Globus pallidus (tissue), 1 donor: ENCODE measurements around the gene NPNT.

ENCODE experiments used
- DNase-seq: peaks from one replicate; pipeline ENCODE4 v3.0.0-alpha.2; 2015; ENCODE audit warnings: low spot score

The NPNT gene

GRCh38 chr4:105970371-105970770 is 75.1 kb downstream of the NPNT start:
- DNase-seq, result no peak

GRCh38 chr4:105971036-105971435 is 75.8 kb downstream of the NPNT start:
- DNase-seq, result no peak

DNA sequence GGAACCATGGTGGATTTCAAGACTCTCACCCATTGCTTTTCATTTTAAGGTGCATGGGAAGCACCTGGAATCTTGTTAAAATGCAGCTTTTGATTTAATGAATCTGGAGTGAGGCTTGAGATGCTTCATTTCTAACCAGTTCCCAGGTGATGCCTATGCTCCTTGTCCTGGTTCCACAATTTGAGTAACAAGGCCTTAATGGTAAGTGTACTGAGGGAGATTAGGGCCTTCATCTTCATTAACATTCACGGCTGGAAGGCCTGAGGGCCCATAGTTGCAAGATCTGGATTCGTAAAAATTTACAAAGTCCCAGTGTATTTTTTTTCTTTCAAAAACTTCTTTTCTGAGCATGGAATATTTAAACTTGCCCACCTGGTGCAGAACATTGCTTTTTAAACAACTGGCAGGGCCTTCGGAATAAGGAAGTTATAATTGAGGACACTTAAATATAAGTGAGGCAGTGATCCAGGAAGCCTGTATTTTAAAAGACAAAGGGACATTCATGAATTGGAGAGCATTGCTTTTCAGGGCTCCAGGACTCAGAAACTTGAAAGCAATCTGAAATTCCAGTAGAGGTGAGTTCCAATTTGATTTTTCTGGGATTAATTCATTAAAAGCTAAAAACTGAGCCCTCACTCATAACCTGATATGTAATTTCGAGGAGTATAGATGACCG is 77.8 kb downstream of the NPNT start:
- no peak for DNase-seq

DNA sequence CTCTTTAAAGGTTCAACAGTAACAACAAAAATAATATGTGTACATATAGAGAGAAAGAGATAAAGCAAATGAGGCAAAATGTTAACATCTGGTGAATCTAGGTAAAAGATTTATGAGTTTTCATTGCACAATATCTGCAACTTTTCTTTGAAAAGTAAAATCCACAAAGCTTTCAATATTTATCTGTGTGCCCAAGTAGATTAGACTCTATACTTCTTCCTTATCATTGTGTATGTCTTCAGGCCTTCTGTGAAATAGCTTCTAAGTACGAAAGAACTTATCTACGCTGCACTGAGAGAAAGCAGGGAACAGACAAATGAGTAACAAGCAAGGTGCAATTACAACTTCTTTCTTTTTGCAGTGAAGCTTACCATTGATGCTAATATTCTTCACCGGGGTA is 81.6 kb downstream of the NPNT start:
- no peak for DNase-seq

DNA sequence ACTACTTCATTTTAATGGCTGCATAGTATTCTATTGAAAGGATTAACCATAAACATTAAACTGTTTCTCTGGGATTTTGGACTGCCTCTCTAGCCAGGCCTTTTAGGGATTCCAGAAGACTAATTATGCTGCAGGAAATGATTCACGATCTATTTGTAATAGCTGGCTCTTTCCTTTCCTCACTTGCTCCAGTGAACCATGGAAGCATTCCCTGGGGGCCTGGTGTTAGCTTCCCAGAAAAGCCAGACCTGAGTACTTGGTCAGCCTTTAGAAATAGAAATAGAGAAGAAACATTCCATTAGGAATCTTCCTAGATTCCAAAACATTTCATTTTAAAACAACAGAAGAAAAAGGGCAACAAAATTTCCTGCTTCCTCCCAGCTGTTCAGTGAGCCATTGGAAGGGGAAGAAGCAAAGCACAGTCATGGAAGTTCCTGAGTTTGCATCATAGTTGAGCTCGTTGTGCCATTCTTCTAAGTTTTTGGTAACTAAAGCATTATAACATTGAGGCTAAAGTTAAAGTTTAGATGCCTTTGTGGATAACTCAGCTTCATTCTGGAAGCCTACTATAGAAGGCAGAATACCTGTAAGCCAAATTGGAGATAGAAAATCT is 83.5 kb downstream of the NPNT start:
- no peak for DNase-seq

DNA sequence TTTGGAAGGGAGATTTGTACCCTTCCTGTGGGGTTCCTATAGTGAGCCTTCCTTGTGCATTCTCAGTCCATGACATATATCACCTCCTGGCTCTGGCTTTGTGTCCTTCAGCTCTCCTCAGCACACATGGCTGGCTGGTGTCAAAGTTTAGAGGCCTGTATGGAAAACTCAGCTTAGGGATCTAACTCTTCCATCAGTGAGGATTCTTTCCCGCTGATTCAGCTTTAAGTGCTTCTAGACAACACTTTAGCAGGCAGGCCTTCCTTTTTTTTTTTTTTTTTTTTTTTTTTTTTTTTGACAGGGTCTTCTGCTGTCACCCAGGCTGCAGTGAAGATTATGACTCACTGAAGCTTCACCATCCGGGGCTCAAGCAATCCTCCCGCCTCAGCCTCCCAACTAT is 84.2 kb downstream of the NPNT start:
- no peak for DNase-seq

DNA sequence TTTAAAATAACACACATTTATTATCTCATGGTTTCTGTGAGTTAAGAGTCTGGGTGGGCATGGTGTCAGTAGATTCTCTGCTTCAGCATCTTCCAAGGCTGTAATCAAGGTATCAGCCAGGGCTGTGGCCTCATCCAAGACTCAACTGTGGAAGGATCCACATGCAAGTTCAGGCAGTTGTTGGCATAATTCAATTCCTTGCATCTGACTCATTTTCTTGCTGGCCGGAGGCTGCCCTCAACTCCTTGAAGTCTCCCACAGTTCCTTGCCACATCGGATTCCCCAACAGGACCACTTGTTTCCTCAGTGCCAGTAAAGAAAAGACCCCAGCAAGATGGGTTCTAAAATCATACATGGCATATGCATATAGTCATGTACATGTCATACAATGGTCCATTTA is 93.4 kb downstream of the NPNT start:
- no peak for DNase-seq

DNA sequence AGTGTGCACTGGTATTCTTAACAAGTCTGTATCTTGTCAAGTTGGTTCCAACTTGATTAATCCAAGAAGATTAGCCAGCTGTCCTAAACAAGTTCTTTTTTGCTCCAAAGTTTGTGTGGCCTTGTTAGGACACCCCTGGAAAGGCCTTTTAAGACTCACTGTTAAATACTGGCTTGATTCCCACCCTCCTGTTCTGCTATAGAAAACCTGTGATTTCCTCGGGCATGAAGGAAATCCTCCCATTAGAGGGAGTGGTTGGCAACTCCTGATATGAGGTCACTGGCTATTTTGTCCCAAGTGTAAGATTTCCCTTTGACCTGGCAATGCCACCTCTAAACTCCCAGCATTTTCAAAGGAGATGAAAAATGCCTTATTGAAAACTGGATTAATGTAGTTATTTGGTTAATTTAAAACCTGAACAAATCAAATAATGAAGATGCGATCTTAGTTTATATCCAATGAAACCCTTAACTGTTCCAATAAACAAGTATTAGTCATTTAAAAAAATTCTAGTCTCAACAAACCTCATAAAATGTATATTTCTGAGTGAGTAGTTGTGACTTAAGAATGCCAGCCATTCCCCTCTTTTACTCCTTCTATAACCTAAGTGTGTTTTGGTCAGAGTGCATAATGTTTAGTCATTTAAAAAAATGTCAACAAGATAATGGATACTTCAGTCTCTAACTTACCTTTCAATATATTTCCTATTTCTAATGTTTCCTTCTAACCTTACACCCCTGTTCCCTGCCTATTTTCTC is 94.4 kb downstream of the NPNT start:
- no peak for DNase-seq

GRCh38 chr4:105990933-105991332 is 95.7 kb downstream of the NPNT start:
- peak; percentile 55 for DNase-seq

DNA sequence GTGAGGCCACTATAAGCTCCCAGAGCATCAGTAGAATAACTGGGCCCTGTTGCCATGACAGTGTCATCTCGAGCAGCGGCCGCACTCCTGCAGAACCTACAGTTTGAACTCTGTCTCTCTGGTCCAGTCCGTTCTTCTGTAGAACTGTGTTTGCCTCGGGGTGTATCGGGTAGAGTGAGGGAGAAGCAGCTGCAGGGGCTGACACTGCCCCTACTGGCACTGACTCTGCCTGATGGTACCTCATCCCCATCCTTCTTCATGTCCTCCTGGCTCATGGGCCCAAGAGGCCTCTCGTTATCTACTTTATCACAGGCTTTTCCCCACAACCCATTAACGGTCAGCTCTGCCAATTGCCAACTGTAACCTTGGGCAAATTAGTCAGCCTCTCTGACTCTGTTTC is 96.5 kb downstream of the NPNT start:
- DNase-seq, result no peak

DNA sequence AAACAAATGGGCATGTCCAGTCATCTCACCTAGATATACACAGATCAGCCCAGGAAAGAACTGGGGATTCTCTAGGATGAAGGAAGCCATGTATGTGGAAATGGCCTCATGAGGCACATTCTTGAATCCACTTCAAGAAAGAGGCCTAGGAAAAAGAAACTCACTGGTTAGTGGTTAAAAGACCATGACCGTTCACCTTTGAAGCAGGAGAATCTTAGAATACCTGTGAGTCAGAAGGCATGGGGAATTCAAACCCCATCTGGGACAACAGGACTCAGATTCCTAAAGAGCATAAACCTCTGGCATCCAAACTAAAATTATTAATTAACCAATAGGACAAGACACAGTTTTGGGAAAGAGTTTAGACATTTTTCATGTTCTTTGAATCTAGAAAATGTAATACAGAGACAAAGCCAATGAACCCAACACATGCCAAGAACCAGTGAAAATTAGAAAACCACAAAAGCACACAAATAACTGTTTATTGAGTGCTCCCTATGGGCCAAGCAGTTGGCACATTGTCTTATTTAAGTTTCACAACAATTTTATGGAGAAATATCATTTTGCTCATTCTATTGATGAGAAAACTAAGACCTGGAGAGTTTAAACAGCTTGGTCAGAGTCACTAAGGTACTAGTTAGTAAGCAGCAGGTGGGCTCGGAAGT is 97.5 kb downstream of the NPNT start:
- no peak for DNase-seq

DNA sequence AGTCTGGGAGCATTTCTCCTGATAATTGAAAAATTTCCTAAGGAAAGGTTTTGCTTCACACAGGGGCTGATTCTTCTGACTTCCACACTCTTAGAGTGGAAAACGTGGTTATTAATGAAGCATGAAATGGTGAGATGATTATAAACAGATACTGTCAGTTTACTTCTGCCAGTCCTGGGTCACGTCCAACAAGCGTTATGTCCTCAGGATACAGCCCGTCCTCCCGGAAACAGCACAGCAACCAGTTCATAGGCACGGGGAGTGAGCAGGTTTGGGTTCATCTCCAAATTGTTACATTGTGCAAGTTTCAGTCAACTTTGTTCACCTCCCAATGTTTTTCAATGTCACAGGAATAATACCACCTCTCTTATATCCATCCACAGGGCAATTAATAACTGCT is 98.8 kb downstream of the NPNT start:
- no peak for DNase-seq

- DNase-seq, result no peak
These were observed 99.7 kb downstream of the NPNT start for GRCh38 chr4:105994841-105995501.

DNA sequence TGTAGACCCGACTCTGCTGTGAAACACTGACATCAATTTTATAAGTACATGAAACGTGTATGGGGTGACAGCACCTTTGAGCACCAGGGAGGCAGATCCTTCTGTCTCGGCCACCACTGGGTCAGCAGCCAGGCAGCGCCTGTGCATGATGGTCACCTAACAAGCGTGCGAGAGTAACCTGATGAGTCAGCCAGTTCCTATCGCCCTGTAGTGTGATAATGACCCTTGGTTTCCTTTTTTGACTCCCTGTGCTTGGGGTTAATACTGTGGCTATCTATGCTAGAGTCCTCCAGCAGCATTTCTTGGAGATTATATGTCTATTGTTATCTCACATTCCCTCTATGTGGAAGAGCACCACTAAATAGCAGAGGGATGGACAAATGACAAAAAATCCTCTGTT is 101.6 kb downstream of the NPNT start:
- DNase-seq, result no peak

DNA sequence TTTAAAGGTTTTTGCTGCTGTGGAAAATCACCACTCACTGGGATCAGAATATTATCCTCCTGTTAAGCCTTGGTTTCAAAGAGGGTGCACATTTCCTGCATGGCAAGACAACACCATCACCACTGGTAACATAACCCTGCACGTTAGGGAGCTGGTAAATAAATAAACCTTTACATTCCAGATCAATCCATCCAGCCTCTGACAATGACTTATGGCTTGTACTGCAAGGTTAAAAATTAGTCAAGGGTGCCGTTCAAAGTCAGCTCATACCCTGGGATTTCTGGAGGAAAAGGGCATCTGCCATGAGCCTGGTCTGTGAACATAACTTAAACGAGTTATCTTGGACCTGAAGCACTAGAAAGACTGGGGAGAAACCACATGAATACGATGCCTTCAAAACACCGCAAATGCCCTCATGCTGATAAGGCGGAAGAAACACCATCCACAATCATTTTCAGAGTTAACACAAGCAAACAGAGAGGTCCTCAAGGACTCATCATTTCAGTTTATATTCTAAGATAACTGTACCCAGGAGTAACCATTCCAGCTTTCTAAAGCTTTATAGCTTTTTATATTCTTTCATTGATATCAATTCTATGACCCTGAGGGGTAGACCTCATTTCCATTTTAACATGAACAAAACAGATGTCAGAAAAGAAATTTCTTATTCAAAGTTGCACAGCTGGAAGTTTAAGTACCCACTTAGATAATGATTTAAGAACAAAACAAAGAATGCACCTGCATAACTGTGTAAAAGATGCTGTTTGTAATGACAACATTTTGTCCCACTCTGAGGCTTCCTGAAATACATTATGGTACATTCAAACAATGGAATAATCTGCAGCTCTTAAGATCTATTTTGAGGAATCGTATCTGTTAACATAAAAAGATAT is 103.1 kb downstream of the NPNT start:
- DNase-seq, result no peak

GRCh38 chr4:106002994-106003393 is 107.7 kb downstream of the NPNT start:
- no peak for DNase-seq

GRCh38 chr4:106010761-106011160 is 115.5 kb downstream of the NPNT start:
- DNase-seq, result no peak

GRCh38 chr4:106011387-106011786 is 116.1 kb downstream of the NPNT start:
- no peak for DNase-seq

DNA sequence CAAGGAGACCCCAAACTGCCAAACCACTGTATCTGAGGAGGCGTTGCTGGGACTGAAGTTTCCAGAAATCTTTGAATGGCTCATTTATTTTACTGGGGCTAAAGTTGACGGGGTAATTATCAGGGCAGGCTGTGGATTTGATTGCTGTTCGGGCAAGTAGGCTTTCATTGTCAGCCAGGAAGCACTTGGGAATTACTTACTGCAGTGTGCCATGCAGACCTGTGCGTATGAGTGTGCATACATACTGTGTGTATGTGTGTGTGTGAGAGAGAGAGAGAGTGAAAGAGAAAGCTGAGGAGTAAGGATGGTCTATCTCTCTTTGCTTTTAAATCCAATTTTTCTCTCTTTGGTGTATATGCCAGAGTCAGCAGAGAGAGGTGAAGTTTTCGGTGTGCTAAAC is 122.7 kb downstream of the NPNT start:
- DNase-seq, result no peak

DNA sequence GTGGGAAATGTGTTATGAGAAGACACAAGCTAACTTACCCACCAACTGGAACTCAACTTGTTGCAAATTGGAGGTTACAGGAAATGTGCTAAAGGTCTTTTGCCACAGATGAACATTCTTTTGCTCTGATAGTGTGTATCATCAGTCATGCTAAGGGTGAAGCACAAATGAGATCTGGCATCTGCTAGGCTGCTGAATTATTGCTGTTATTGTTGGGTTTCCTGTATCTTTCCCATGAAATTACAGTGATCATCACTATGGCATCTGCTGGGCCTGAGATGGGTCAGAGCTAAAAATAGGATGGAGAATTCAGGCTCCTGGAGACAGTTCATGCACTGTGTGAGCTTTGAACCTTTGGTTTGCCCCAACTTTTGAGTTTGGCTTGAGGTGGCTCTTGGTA is 124.5 kb downstream of the NPNT start:
- no peak for DNase-seq
